Parathyroid adenoma (tissue), 2 donors: Measurements from ENCODE around the gene CHML.
"Not testable (repeated sequence)": the region's sequence is repeated elsewhere in the genome, so short reads cannot be mapped to it uniquely, and the experiment has no call there.

Source experiments
- H2AFZ ChIP-seq: fragments of 300-600 bp; sonication (generic); one replicate; pipeline ENCODE4 v1.7.0; 2017; ENCODE audit warnings: antibody characterized with exemption, mild to moderate bottlenecking
- H3K27ac ChIP-seq: fragments of 300-600 bp; sonication (generic); one replicate; pipeline ENCODE4 v1.7.0; 2017
- H3K27me3 ChIP-seq: fragments of 300-600 bp; sonication (generic); one replicate; pipeline ENCODE4 v1.7.0; 2017; ENCODE audit warnings: low read length; ENCODE audit not compliant: control insufficient read depth, insufficient read depth
- H3K36me3 ChIP-seq: fragments of 300-600 bp; sonication (generic); one replicate; pipeline ENCODE4 v1.7.0; 2017; ENCODE audit warnings: low read length; ENCODE audit not compliant: control insufficient read depth, insufficient read depth
- H3K4me1 ChIP-seq: fragments of 300-600 bp; sonication (generic); one replicate; pipeline ENCODE4 v1.7.0; 2017; ENCODE audit warnings: control low read depth
- H3K4me2 ChIP-seq: fragments of 300-600 bp; sonication (generic); one replicate; pipeline ENCODE4 v1.7.0; 2017; ENCODE audit warnings: low read length
- H3K4me3 ChIP-seq: fragments of 300-600 bp; sonication (generic); one replicate; pipeline ENCODE4 v1.7.0; 2017; ENCODE audit warnings: low read depth, low read length
- H3K79me2 ChIP-seq: fragments of 300-600 bp; sonication (generic); one replicate; pipeline ENCODE4 v1.7.0; 2017; ENCODE audit warnings: control low read depth
- H3K9ac ChIP-seq: fragments of 300-600 bp; sonication (generic); one replicate; pipeline ENCODE4 v1.7.0; 2017; ENCODE audit warnings: mild to moderate bottlenecking
- H3K9me3 ChIP-seq: fragments of 300-600 bp; sonication (generic); one replicate; pipeline ENCODE4 v1.7.0; 2017; ENCODE audit warnings: low read length; ENCODE audit not compliant: control insufficient read depth
- CTCF ChIP-seq: fragments of 300-600 bp; sonication (generic); IDR thresholded peaks from one replicate; pipeline ENCODE4 v1.7.0; 2017; ENCODE audit warnings: antibody characterized with exemption, mild to moderate bottlenecking
- donor health status: primary hyperparathyroidism.

The CHML gene

GRCh38 chr1:241674805-241675384, 34.7 kb upstream of the CHML start:
- no peak overlapping the region for H2AFZ ChIP-seq
- H3K27ac ChIP-seq = no peak overlapping the region
- no peak overlapping the region for H3K4me3 ChIP-seq
- H3K36me3 ChIP-seq = no peaks in the 10 kb centered on the region
- H3K9me3 ChIP-seq = no peaks in the 10 kb centered on the region
- no peak overlapping the region for H3K4me2 ChIP-seq
- no peak overlapping the region for H3K9ac ChIP-seq
- H3K4me1 ChIP-seq = no peaks in the 10 kb centered on the region
- no peaks in the 10 kb centered on the region for H3K79me2 ChIP-seq
- no peaks in the 10 kb centered on the region for H3K27me3 ChIP-seq
- TF ChIP-seq CTCF = no peak

GRCh38 chr1:241672301-241672700, 32.1 kb upstream of the CHML start:
- Histone ChIP-seq H3K9me3 (no peaks in the 10 kb centered on the region), H3K79me2 (no peaks in the 10 kb centered on the region), H3K4me3 (no peak overlapping the region), H3K27me3 (no peaks in the 10 kb centered on the region), H3K9ac (no peak overlapping the region), H3K4me1 (no peaks in the 10 kb centered on the region), H3K27ac (no peak overlapping the region), H3K4me2 (no peak overlapping the region), H3K36me3 (no peaks in the 10 kb centered on the region), H2AFZ (no peak overlapping the region)
- no peak for TF ChIP-seq CTCF

GRCh38 chr1:241666419-241666818, 26.2 kb upstream of the CHML start:
- no peaks in the 10 kb centered on the region for H3K27me3 ChIP-seq
- no peaks in the 10 kb centered on the region for H3K79me2 ChIP-seq
- no peak overlapping the region for H3K4me3 ChIP-seq
- H3K36me3 ChIP-seq = no peaks in the 10 kb centered on the region
- no peak for TF ChIP-seq CTCF
- no peak overlapping the region for H3K27ac ChIP-seq
- H3K4me2 ChIP-seq = no peak overlapping the region
- H3K9ac ChIP-seq = no peak overlapping the region
- no peak overlapping the region for H2AFZ ChIP-seq
- H3K4me1 ChIP-seq = no peaks in the 10 kb centered on the region
- H3K9me3 ChIP-seq = no peaks in the 10 kb centered on the region

- Histone ChIP-seq H3K9ac (no peak overlapping the region), H3K27me3 (no peaks in the 10 kb centered on the region), H3K4me1 (no peaks in the 10 kb centered on the region), H3K9me3 (no peaks in the 10 kb centered on the region), H3K27ac (no peak overlapping the region), H3K36me3 (no peaks in the 10 kb centered on the region), H3K79me2 (no peaks in the 10 kb centered on the region), H2AFZ (no peak overlapping the region), H3K4me2 (no peak overlapping the region), H3K4me3 (no peak overlapping the region)
- TF ChIP-seq CTCF = no peak
These were observed 20.3 kb upstream of the CHML start for GRCh38 chr1:241660424-241660972.

GRCh38 chr1:241659016-241659415, 18.8 kb upstream of the CHML start:
- not testable (repeated sequence) for H3K4me3 ChIP-seq, H3K36me3 ChIP-seq, H3K4me2 ChIP-seq, H3K4me1 ChIP-seq, H3K79me2 ChIP-seq, H3K27ac ChIP-seq, H3K9me3 ChIP-seq, H3K27me3 ChIP-seq, H3K9ac ChIP-seq, H2AFZ ChIP-seq
